Breast epithelium (tissue), 4 donors: ENCODE data around the gene STRADB. TPM values are rescaled to one million over a fixed set of nuclear protein-coding genes. Genes with fewer than 3 reads are reported as not detected.

Source experiments
- DNase-seq, 2 donors: peaks; one replicate each; pipeline ENCODE4 v3.0.0-alpha.2; 2019; ENCODE audit warnings: low spot score in 2 of 2
- H3K27ac ChIP-seq, 2 donors: fragments of 200-600 bp; sonication (generic) in 1 of 2; one replicate each; pipeline ENCODE4 v1.5.1; 2016 to 2019; ENCODE audit warnings: mild to moderate bottlenecking in 1 of 2
- H3K27me3 ChIP-seq, 2 donors: fragments of 200-600 bp; sonication (generic) in 1 of 2; one replicate each; pipeline versions ENCODE4 v1.5.1 to v1.6.0; 2017 to 2019; ENCODE audit warnings: control low read depth in 1 of 2, mild to moderate bottlenecking in 1 of 2
- H3K36me3 ChIP-seq: fragments of 200-600 bp; one replicate; pipeline ENCODE4 v1.5.1; 2019
- H3K4me1 ChIP-seq, 2 donors: fragments of 200-600 bp; sonication (generic); one replicate each; pipeline ENCODE4 v1.5.1; 2016 to 2019; ENCODE audit warnings: control low read depth in 1 of 2
- H3K4me3 ChIP-seq, 3 donors: fragments of 200-600 bp; sonication (generic); 1 replicate in 2 of 3; 2 replicates in 1 of 3; pipeline ENCODE4 v1.5.1; 2016 to 2019; ENCODE audit warnings: mild to moderate bottlenecking in 3 of 3, moderate library complexity in 2 of 3
- H3K9me3 ChIP-seq, 2 donors: fragments of 200-600 bp; sonication (generic) in 1 of 2; one replicate each; pipeline ENCODE4 v1.5.1; 2016 to 2019; ENCODE audit warnings: control low read depth in 1 of 2
- CTCF ChIP-seq, 3 donors: fragments of 450-650 bp; IDR thresholded peaks; one replicate each; pipeline ENCODE4 v1.5.1; 2016 to 2017; ENCODE audit warnings: antibody characterized with exemption in 3 of 3, mild to moderate bottlenecking in 3 of 3, moderate library complexity in 3 of 3
- POLR2A ChIP-seq: fragments of 450-650 bp; IDR thresholded peaks from one replicate; pipeline ENCODE4 v1.6.1; 2016; ENCODE audit warnings: antibody characterized with exemption, mild to moderate bottlenecking, moderate library complexity
- POLR2AphosphoS5 ChIP-seq, 3 donors: sonication (generic); formaldehyde crosslinking; IDR thresholded peaks; one replicate each; pipeline ENCODE4 v1.6.1; 2017; ENCODE audit warnings: antibody characterized with exemption in 3 of 3
- intact Hi-C: fragments of 100-400 bp; cut with DNase I; formaldehyde crosslinking; loops from one replicate; pipeline ENCODE4 v1.15.1; 2023; ENCODE audit warnings: low total_unique reads
- total RNA-seq, 3 donors: library from RNA; depleted of rRNA; stranded (reverse); fragments of >200 nt; gene quantifications; one replicate each; pipeline ENCODE4 v1.1.0, GENCODE V29; 2016

The STRADB gene
- total RNA-seq, 3 donors from 2014 or later: 20.3 to 30.0 (median 27.7) TPM

GRCh38 chr2:201467666-201468065 lies 16.1 kb downstream of the STRADB start:
- Histone ChIP-seq H3K27me3 (no peaks in the 10 kb centered on the region), H3K36me3 (no peaks in the 10 kb centered on the region), H3K4me1 (no peaks in the 10 kb centered on the region), H3K4me3 (no peak overlapping the region), H3K27ac (no peak overlapping the region), H3K9me3 (no peaks in the 10 kb centered on the region)
- intact Hi-C loops: no loop called here
- DNase-seq: no peak
- TF ChIP-seq CTCF (IDR thresholded peaks at IDR 0.05) (no peak), POLR2A (no peak), POLR2AphosphoS5 (IDR thresholded peaks at IDR 0.05) (no peak)

- Histone ChIP-seq H3K9me3 (no peaks in the 10 kb centered on the region), H3K36me3 (peaks cover 3% of the 10 kb centered on the region), H3K27me3 (no peaks in the 10 kb centered on the region), H3K4me3 (no peak overlapping the region), H3K4me1 (no peaks in the 10 kb centered on the region), H3K27ac (no peak overlapping the region)
- DNase-seq: no peak
- intact Hi-C loops: no loop called here
- no peak for TF ChIP-seq POLR2AphosphoS5 (IDR thresholded peaks at IDR 0.05)
- no peak for TF ChIP-seq CTCF (IDR thresholded peaks at IDR 0.05)
- TF ChIP-seq POLR2A: no peak
These were observed 19.5 kb downstream of the STRADB start for GRCh38 chr2:201470821-201471731.

- intact Hi-C loops: no loop called here
- H3K9me3 ChIP-seq: no peaks in the 10 kb centered on the region
- H3K4me3 ChIP-seq: no peak overlapping the region
- no peak for TF ChIP-seq POLR2AphosphoS5 (IDR thresholded peaks at IDR 0.05)
- TF ChIP-seq POLR2A: no peak
- TF ChIP-seq CTCF (IDR thresholded peaks at IDR 0.05): no peak
- H3K36me3 ChIP-seq: peaks cover 3% of the 10 kb centered on the region
- no peak for DNase-seq
- no peaks in the 10 kb centered on the region for H3K4me1 ChIP-seq
- no peaks in the 10 kb centered on the region for H3K27me3 ChIP-seq
- no peak overlapping the region for H3K27ac ChIP-seq
These were observed 20.3 kb downstream of the STRADB start for GRCh38 chr2:201471732-201472393.

GRCh38 chr2:201472411-201472810 lies 20.9 kb downstream of the STRADB start:
- intact Hi-C loops: no loop called here
- Histone ChIP-seq H3K36me3 (peaks cover 3% of the 10 kb centered on the region), H3K4me1 (no peaks in the 10 kb centered on the region), H3K27me3 (no peaks in the 10 kb centered on the region), H3K27ac (no peak overlapping the region), H3K9me3 (no peaks in the 10 kb centered on the region), H3K4me3 (no peak overlapping the region)
- no peak for TF ChIP-seq POLR2A
- TF ChIP-seq POLR2AphosphoS5 (IDR thresholded peaks at IDR 0.05): no peak
- no peak for TF ChIP-seq CTCF (IDR thresholded peaks at IDR 0.05)
- no peak for DNase-seq

GRCh38 chr2:201482543-201482942 lies 31.0 kb downstream of the STRADB start:
- intact Hi-C loops: no loop called here
- H3K27me3 ChIP-seq: no peaks in the 10 kb centered on the region
- H3K4me1 ChIP-seq: no peaks in the 10 kb centered on the region
- TF ChIP-seq POLR2A (no peak), POLR2AphosphoS5 (IDR thresholded peaks at IDR 0.05) (no peak), CTCF (IDR thresholded peaks at IDR 0.05) (no peak)
- no peak overlapping the region for H3K4me3 ChIP-seq
- H3K27ac ChIP-seq: no peak overlapping the region
- no peaks in the 10 kb centered on the region for H3K36me3 ChIP-seq
- H3K9me3 ChIP-seq: no peaks in the 10 kb centered on the region
- no peak for DNase-seq
